Testis (tissue), 2 donors: ENCODE data around the gene CHRM4.

Source experiments
- POLR2A ChIP-seq: fragments of 450-650 bp; IDR thresholded peaks from one replicate; pipeline ENCODE4 v1.6.1; 2017; ENCODE audit warnings: antibody characterized with exemption, mild to moderate bottlenecking, moderate library complexity
- TF ChIP-seq, protein P1 (sequence below), 3 experiments: fragments of 450-650 bp in 2 of 3; fragments of 200-600 bp in 1 of 3; sonication (generic) in 1 of 3; IDR thresholded peaks; one replicate each; pipeline ENCODE4 v1.5.1; 2016 to 2019; ENCODE audit warnings: antibody characterized with exemption in 3 of 3, mild to moderate bottlenecking in 2 of 3, moderate library complexity in 1 of 3

DNA sequence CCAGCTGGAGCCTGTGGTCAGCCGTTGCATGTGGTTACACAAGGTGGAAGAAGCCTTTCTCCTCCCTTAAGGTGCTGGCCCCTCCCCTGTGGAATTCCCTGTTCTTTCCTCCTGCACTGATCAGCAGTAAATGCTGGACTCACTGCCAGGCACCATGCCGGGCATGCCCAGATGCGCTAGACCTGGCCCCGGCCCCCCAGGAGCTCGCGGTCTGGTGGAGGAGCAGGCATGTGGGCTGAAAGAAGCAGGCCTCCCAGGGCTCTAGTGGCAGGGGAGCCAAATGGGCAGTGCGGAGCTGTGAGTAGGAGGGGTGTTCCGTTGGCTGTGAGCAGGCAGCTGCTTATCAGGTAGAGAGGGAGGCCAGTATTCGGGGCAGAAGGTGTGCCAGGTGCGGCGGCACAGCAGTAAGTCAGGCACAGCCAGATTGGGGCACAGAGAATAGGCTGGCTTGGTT is 34.1 kb downstream of the CHRM4 start:
- TF ChIP-seq, protein P1, sequence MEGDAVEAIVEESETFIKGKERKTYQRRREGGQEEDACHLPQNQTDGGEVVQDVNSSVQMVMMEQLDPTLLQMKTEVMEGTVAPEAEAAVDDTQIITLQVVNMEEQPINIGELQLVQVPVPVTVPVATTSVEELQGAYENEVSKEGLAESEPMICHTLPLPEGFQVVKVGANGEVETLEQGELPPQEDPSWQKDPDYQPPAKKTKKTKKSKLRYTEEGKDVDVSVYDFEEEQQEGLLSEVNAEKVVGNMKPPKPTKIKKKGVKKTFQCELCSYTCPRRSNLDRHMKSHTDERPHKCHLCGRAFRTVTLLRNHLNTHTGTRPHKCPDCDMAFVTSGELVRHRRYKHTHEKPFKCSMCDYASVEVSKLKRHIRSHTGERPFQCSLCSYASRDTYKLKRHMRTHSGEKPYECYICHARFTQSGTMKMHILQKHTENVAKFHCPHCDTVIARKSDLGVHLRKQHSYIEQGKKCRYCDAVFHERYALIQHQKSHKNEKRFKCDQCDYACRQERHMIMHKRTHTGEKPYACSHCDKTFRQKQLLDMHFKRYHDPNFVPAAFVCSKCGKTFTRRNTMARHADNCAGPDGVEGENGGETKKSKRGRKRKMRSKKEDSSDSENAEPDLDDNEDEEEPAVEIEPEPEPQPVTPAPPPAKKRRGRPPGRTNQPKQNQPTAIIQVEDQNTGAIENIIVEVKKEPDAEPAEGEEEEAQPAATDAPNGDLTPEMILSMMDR (IDR thresholded peaks at IDR 0.05), result no peak
- no peak for TF ChIP-seq POLR2A
